Uterus (tissue), 2 donors: ENCODE results near the gene FOXQ1.

Experiments
- CTCF ChIP-seq, 4 experiments: fragments of 200-600 bp in 2 of 4; fragments of 450-650 bp in 2 of 4; sonication (generic) in 2 of 4; IDR thresholded peaks; one replicate each; pipeline ENCODE4 v1.5.1; 2016 to 2019; ENCODE audit warnings: antibody characterized with exemption in 4 of 4, mild to moderate bottlenecking in 2 of 4, moderate library complexity in 1 of 4
- POLR2A ChIP-seq, 2 donors: fragments of 450-650 bp; IDR thresholded peaks; one replicate each; pipeline ENCODE4 v1.6.1; 2016; ENCODE audit warnings: antibody characterized with exemption in 2 of 2, mild to moderate bottlenecking in 1 of 2, moderate library complexity in 1 of 2

GRCh38 chr6:1283501-1283900 lies 28.4 kb upstream of the FOXQ1 start:
- TF ChIP-seq CTCF (IDR thresholded peaks at IDR 0.05) = no peak
- no peak for TF ChIP-seq POLR2A (IDR thresholded peaks at IDR 0.05)
